GM18858 (cell line): ENCODE results near the gene SOWAHA.

Source experiments
- ATAC-seq: cut with Tn5 transposase; IDR thresholded peaks from one replicate; pipeline ENCODE4 v1.9.1; 2021; ENCODE audit not compliant: unreplicated experiment

Gene SOWAHA

GRCh38 chr5:132825033-132825833, 12.1 kb downstream of the SOWAHA start:
- ATAC-seq = no peak

GRCh38 chr5:132825834-132826391, 12.8 kb downstream of the SOWAHA start:
- ATAC-seq = no peak

GRCh38 chr5:132826424-132827082, 13.5 kb downstream of the SOWAHA start:
- ATAC-seq = no peak

- no peak for ATAC-seq
Measured at GRCh38 chr5:132827943-132828673, 15.0 kb downstream of the SOWAHA start.

GRCh38 chr5:132828846-132829494, 15.9 kb downstream of the SOWAHA start:
- no peak for ATAC-seq

- peak; percentile 65 for ATAC-seq
Measured at GRCh38 chr5:132829742-132830435, 16.8 kb downstream of the SOWAHA start.

- ATAC-seq = peak; percentile 43
Measured at GRCh38 chr5:132830436-132831094, 17.5 kb downstream of the SOWAHA start, which contains the start of gene SHROOM1. Gene SHROOM1 (minus strand): TSS chr5:132830647. CDS start chr5:132826140, 4,507 bp downstream.

- no peak for ATAC-seq
Measured at GRCh38 chr5:132831095-132831860, 18.2 kb downstream of the SOWAHA start.

GRCh38 chr5:132832612-132833011, 19.5 kb downstream of the SOWAHA start:
- no peak for ATAC-seq

GRCh38 chr5:132834057-132834456, 21.0 kb downstream of the SOWAHA start:
- ATAC-seq = no peak

GRCh38 chr5:132836852-132837251, 23.8 kb downstream of the SOWAHA start:
- ATAC-seq = no peak

- ATAC-seq = no peak
Measured at GRCh38 chr5:132837868-132838267, 24.8 kb downstream of the SOWAHA start.

GRCh38 chr5:132838516-132839282, 25.6 kb downstream of the SOWAHA start:
- no peak for ATAC-seq

- ATAC-seq = no peak
Measured at GRCh38 chr5:132839426-132840301, 26.6 kb downstream of the SOWAHA start.

GRCh38 chr5:132840313-132840712, 27.2 kb downstream of the SOWAHA start:
- no peak for ATAC-seq

- no peak for ATAC-seq
Measured at GRCh38 chr5:132840896-132841295, 27.8 kb downstream of the SOWAHA start.

GRCh38 chr5:132841305-132841704, 28.2 kb downstream of the SOWAHA start:
- no peak for ATAC-seq
